Parathyroid adenoma (tissue), 2 donors: ENCODE results near the gene TTC4.
A peak's percentile ranks its signal among the peaks of the same experiment; 100 is the strongest.
"Not testable (repeated sequence)": the region's sequence is repeated elsewhere in the genome, so short reads cannot be mapped to it uniquely, and the experiment has no call there.

Experiments used
- H2AFZ ChIP-seq: fragments of 300-600 bp; sonication (generic); one replicate; pipeline ENCODE4 v1.7.0; 2017; ENCODE audit warnings: antibody characterized with exemption, mild to moderate bottlenecking
- H3K27ac ChIP-seq: fragments of 300-600 bp; sonication (generic); one replicate; pipeline ENCODE4 v1.7.0; 2017
- H3K27me3 ChIP-seq: fragments of 300-600 bp; sonication (generic); one replicate; pipeline ENCODE4 v1.7.0; 2017; ENCODE audit warnings: low read length; ENCODE audit not compliant: control insufficient read depth, insufficient read depth
- H3K36me3 ChIP-seq: fragments of 300-600 bp; sonication (generic); one replicate; pipeline ENCODE4 v1.7.0; 2017; ENCODE audit warnings: low read length; ENCODE audit not compliant: control insufficient read depth, insufficient read depth
- H3K4me1 ChIP-seq: fragments of 300-600 bp; sonication (generic); one replicate; pipeline ENCODE4 v1.7.0; 2017; ENCODE audit warnings: control low read depth
- H3K4me2 ChIP-seq: fragments of 300-600 bp; sonication (generic); one replicate; pipeline ENCODE4 v1.7.0; 2017; ENCODE audit warnings: low read length
- H3K4me3 ChIP-seq: fragments of 300-600 bp; sonication (generic); one replicate; pipeline ENCODE4 v1.7.0; 2017; ENCODE audit warnings: low read depth, low read length
- H3K79me2 ChIP-seq: fragments of 300-600 bp; sonication (generic); one replicate; pipeline ENCODE4 v1.7.0; 2017; ENCODE audit warnings: control low read depth
- H3K9ac ChIP-seq: fragments of 300-600 bp; sonication (generic); one replicate; pipeline ENCODE4 v1.7.0; 2017; ENCODE audit warnings: mild to moderate bottlenecking
- H3K9me3 ChIP-seq: fragments of 300-600 bp; sonication (generic); one replicate; pipeline ENCODE4 v1.7.0; 2017; ENCODE audit warnings: low read length; ENCODE audit not compliant: control insufficient read depth
- CTCF ChIP-seq: fragments of 300-600 bp; sonication (generic); IDR thresholded peaks from one replicate; pipeline ENCODE4 v1.7.0; 2017; ENCODE audit warnings: antibody characterized with exemption, mild to moderate bottlenecking
- donor health status: primary hyperparathyroidism.

The TTC4 gene

GRCh38 chr1:54768093-54768492 lies 52.4 kb downstream of the TTC4 start:
- Histone ChIP-seq H3K4me3 (no peak overlapping the region), H3K79me2 (peaks cover 2% of the 10 kb centered on the region), H2AFZ (no peak overlapping the region), H3K9ac (no peak overlapping the region), H3K27ac (no peak overlapping the region), H3K27me3 (no peaks in the 10 kb centered on the region), H3K36me3 (no peaks in the 10 kb centered on the region), H3K4me1 (peaks cover 6% of the 10 kb centered on the region), H3K4me2 (no peak overlapping the region), H3K9me3 (no peaks in the 10 kb centered on the region)
- TF ChIP-seq CTCF: peak; percentile 15

- Histone ChIP-seq H3K36me3 (no peaks in the 10 kb centered on the region), H3K27ac (no peak overlapping the region), H3K27me3 (no peaks in the 10 kb centered on the region), H2AFZ (no peak overlapping the region), H3K9me3 (no peaks in the 10 kb centered on the region), H3K4me1 (no peaks in the 10 kb centered on the region), H3K4me2 (no peak overlapping the region), H3K4me3 (no peak overlapping the region), H3K79me2 (no peaks in the 10 kb centered on the region), H3K9ac (no peak overlapping the region)
- no peak for TF ChIP-seq CTCF
Observed at GRCh38 chr1:54772951-54773350, 57.3 kb downstream of the TTC4 start.

GRCh38 chr1:54774820-54775498 lies 59.3 kb downstream of the TTC4 start:
- Histone ChIP-seq H3K36me3 (no peaks in the 10 kb centered on the region), H3K9ac (no peak overlapping the region), H2AFZ (no peak overlapping the region), H3K27ac (no peak overlapping the region), H3K79me2 (no peaks in the 10 kb centered on the region), H3K4me3 (no peak overlapping the region), H3K4me2 (no peak overlapping the region), H3K27me3 (no peaks in the 10 kb centered on the region), H3K9me3 (no peaks in the 10 kb centered on the region), H3K4me1 (no peaks in the 10 kb centered on the region)
- no peak for TF ChIP-seq CTCF

DNA sequence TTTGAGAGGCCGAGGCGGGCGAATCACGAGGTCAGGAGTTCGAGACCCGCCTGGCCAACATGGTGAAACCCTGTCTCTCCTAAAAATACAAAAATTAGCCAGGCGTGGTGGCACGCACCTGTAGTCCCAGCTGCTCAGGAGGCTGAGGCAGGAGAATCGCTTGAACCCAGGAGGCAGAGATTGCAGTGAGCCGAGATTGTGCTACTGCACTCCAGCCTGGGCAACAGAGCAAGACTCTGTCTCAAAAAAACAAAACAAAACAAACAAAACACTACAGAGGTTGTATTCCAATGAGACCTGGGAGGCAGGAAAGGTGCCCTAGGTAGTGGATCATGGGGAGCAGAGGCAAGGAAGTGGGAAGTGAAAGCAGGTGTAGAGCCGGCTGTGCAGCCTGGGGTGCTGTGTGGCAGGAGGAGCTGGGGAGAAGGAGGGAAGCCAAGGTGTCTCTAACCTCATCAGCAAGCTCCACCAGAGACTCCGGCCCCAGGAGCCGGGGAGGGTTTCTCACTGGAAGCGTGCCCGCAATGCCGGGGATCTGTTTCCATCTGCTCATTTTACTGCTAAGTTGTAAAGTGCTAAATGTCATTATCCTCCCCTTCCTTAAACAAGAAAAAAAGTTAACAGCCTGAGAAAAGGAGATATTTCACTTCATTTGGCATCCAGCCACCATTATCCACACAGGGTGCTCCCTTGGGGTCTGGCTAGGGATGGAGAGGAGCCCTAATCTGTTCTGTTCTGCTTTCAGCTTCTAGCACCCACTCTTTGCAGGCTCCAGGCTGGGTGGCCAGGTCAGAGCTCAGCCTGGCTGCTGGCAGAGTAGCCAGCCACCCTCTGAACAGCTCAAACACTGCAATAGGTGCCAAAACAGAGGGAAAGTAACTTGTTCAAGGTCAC lies 60.4 kb downstream of the TTC4 start:
- H2AFZ ChIP-seq, H3K9ac ChIP-seq: not testable (repeated sequence)

DNA sequence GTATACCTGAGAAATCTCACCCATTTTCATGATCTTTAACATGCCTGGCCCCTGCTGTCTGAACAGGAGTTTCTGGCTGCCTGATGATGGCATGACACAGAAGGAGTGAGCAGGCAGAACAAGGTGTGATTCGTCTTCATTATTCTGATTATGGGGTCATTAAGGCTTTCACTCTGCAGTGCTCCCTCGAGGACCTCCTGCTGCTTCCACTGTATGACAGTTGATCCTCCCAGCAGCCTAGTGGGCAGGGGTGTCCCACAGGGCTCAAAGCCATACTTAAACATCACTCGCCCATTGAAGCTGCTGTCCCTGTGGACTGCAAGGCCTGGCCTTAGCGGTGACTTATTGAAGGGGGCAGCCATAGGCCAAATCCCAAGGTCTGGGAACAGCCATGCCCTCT lies 61.4 kb downstream of the TTC4 start:
- H3K4me2 ChIP-seq: no peak overlapping the region
- no peak overlapping the region for H3K9ac ChIP-seq
- no peaks in the 10 kb centered on the region for H3K79me2 ChIP-seq
- no peak overlapping the region for H2AFZ ChIP-seq
- no peak overlapping the region for H3K4me3 ChIP-seq
- no peaks in the 10 kb centered on the region for H3K9me3 ChIP-seq
- H3K36me3 ChIP-seq: no peaks in the 10 kb centered on the region
- no peak for TF ChIP-seq CTCF
- no peaks in the 10 kb centered on the region for H3K27me3 ChIP-seq
- no peak overlapping the region for H3K27ac ChIP-seq
- H3K4me1 ChIP-seq: peaks cover 5% of the 10 kb centered on the region

More for the DNA sequence above, 60.4 kb downstream of the TTC4 start:
- not testable (repeated sequence) for H3K27me3 ChIP-seq, H3K9me3 ChIP-seq, H3K79me2 ChIP-seq, H3K4me3 ChIP-seq, H3K36me3 ChIP-seq, H3K27ac ChIP-seq, H3K4me2 ChIP-seq, H3K4me1 ChIP-seq
